Adrenal gland (tissue), 12 donors: ENCODE results near the gene PHF20. TPM values are rescaled to one million over a fixed set of nuclear protein-coding genes. Genes with fewer than 3 reads are reported as not detected.

ENCODE experiments used
- DNase-seq, 7 donors: peaks; one replicate each; pipeline ENCODE4 v3.0.0-alpha.2; 2019 to 2020
- H3K27ac ChIP-seq, 5 donors: fragments of 200-600 bp; sonication (generic) in 4 of 5; 1 replicate in 3 of 5; 2 replicates in 2 of 5; pipeline versions ENCODE4 v1.5.1 to v1.8.0; 2016 to 2020; ENCODE audit warnings: mild to moderate bottlenecking in 1 of 5
- H3K27me3 ChIP-seq: fragments of 200-600 bp; 2 replicates; pipeline ENCODE4 v1.8.0; 2021
- H3K36me3 ChIP-seq, 2 donors: fragments of 200-600 bp; replicated peaks in 1 of 2; 1 replicate in 1 of 2; 2 replicates in 1 of 2; pipeline versions ENCODE4 v1.5.1 to v1.8.0; 2018 to 2022
- H3K4me1 ChIP-seq, 2 donors: fragments of 200-600 bp; replicated peaks in 1 of 2; 1 replicate in 1 of 2; 2 replicates in 1 of 2; pipeline versions ENCODE4 v1.5.1 to v1.8.0; 2018 to 2021
- H3K4me3 ChIP-seq, 4 donors: fragments of 200-600 bp; sonication (generic) in 3 of 4; one replicate each; pipeline ENCODE4 v1.5.1; 2016 to 2018
- H3K9me3 ChIP-seq, 3 donors: fragments of 200-600 bp; sonication (generic) in 1 of 3; replicated peaks in 1 of 3; 1 replicate in 2 of 3; 2 replicates in 1 of 3; pipeline versions ENCODE4 v1.5.1 to v1.8.0; 2016 to 2021
- CTCF ChIP-seq, 6 experiments: fragments of 450-650 bp in 4 of 6; fragments of 200-600 bp in 2 of 6; sonication (generic) in 1 of 6; IDR thresholded peaks; 1 replicate in 5 of 6; 2 replicates in 1 of 6; pipeline versions ENCODE4 v1.5.1 to v1.8.0; 2016 to 2021; ENCODE audit warnings: antibody characterized with exemption in 6 of 6, mild to moderate bottlenecking in 2 of 6, moderate library complexity in 1 of 6
- POLR2A ChIP-seq, 2 donors: fragments of 450-650 bp; IDR thresholded peaks; one replicate each; pipeline ENCODE4 v1.6.1; 2017; ENCODE audit warnings: antibody characterized with exemption in 2 of 2, mild to moderate bottlenecking in 2 of 2, moderate library complexity in 1 of 2
- WGBS, 4 donors: extraction: QIAGEN DNeasy Blood & Tissue Kit in 2 of 4; methylation state at CpG; one replicate each; pipeline versions ENCODE4 v1.1.5 to v1.1.7; 2013 to 2017; 5-methylcytosine and 5-hydroxymethylcytosine counted together
- intact Hi-C, 2 donors: fragments of 100-400 bp; cut with DNase I; formaldehyde crosslinking; loops; one replicate each; pipeline versions ENCODE4 v1.14.1 to v1.15.0; 2022 to 2023
- polyA plus RNA-seq, 3 donors: library from polyadenylated mRNA; stranded (reverse); fragments of 200-250 nt in 2 of 3; fragments of 350-450 nt in 1 of 3; fragmentation: Illumina TruSeq in 1 of 3; extraction: RNeasy Lipid Tissue Mini Kit (QIAGEN cat#74804) in 1 of 3; gene quantifications; one replicate each; pipeline ENCODE4 v1.2.3, GENCODE V29; 2013 to 2014
- total RNA-seq, 9 donors: library from RNA; depleted of rRNA in 4 of 9; stranded (reverse); fragments of >200 nt in 4 of 9; fragments of 120-200 nt in 1 of 9; fragmentation: NEBNext Ultra II Directional in 1 of 9; extraction: Animal tissue kit (Norgen Biotek cat#: 25700) in 1 of 9; gene quantifications; one replicate each; pipeline versions ENCODE4 v1.1.0 to v1.2.4, GENCODE V29; 2013 to 2023
- donor health status: healthy with polysubstance abuse.
- donor health status: Bipolar disorder and iron deficiency.
- donor health status: DM: yes; HTN: yes; CAD: no.
- donor health status: DM: no; HTN: no; CAD: no.
- donor health status: DM: no; HTN: no; CAD: no.
- donor health status: DM: yes; HTN: yes; CAD: no.

PHF20 gene
- total and polyA plus RNA-seq, 12 donors = 15.0 to 45.1 (median 28.8) TPM

- no peak for DNase-seq
- no peak for TF ChIP-seq CTCF (IDR thresholded peaks at IDR 0.05)
- no peak for TF ChIP-seq POLR2A (IDR thresholded peaks at IDR 0.05)
- H3K4me3 ChIP-seq = no peak overlapping the region
- no peaks in the 10 kb centered on the region for H3K27me3 ChIP-seq
- no peaks in the 10 kb centered on the region for H3K9me3 ChIP-seq
- H3K36me3 ChIP-seq = no peaks in the 10 kb centered on the region
- 57 to 100% (median 76%) methylated on average over 1 of the region's 1 CpG for WGBS, 4 donors
- H3K27ac ChIP-seq = no peak overlapping the region
- intact Hi-C loops = no loop called here
- H3K4me1 ChIP-seq = no peaks in the 10 kb centered on the region
Observed at GRCh38 chr20:35968930-35969329, 197.1 kb downstream of the PHF20 start.

GRCh38 chr20:35971981-35972380, 200.2 kb downstream of the PHF20 start:
- intact Hi-C loops = no loop called here
- Histone ChIP-seq H3K9me3 (no peaks in the 10 kb centered on the region), H3K4me1 (no peaks in the 10 kb centered on the region), H3K4me3 (no peak overlapping the region), H3K27me3 (no peaks in the 10 kb centered on the region), H3K36me3 (no peaks in the 10 kb centered on the region), H3K27ac (no peak overlapping the region)
- 93 to 96% (median 94%) methylated on average over 2 of the region's 2 CpGs for WGBS, 4 donors
- DNase-seq = no peak
- TF ChIP-seq POLR2A (IDR thresholded peaks at IDR 0.05) = no peak
- no peak for TF ChIP-seq CTCF (IDR thresholded peaks at IDR 0.05)

GRCh38 chr20:35972462-35972861, 200.6 kb downstream of the PHF20 start:
- Histone ChIP-seq H3K4me1 (no peaks in the 10 kb centered on the region), H3K4me3 (no peak overlapping the region), H3K9me3 (no peaks in the 10 kb centered on the region), H3K36me3 (no peaks in the 10 kb centered on the region), H3K27me3 (no peaks in the 10 kb centered on the region), H3K27ac (no peak overlapping the region)
- intact Hi-C loops = no loop called here
- no peak for TF ChIP-seq POLR2A (IDR thresholded peaks at IDR 0.05)
- 80 to 100% (median 93%) methylated on average over 4 of the region's 4 CpGs for WGBS, 4 donors
- DNase-seq = peak in 1 of 7 donors; percentile 63

GRCh38 chr20:35974256-35974655, 202.4 kb downstream of the PHF20 start:
- Histone ChIP-seq H3K9me3 (no peaks in the 10 kb centered on the region), H3K36me3 (no peaks in the 10 kb centered on the region), H3K27ac (no peak overlapping the region), H3K4me3 (no peak overlapping the region), H3K27me3 (no peaks in the 10 kb centered on the region), H3K4me1 (no peaks in the 10 kb centered on the region)
- WGBS, 4 donors = 80 to 81% (median 81%) methylated on average over 4 of the region's 4 CpGs
- no peak for TF ChIP-seq CTCF (IDR thresholded peaks at IDR 0.05)
- no peak for TF ChIP-seq POLR2A (IDR thresholded peaks at IDR 0.05)
- intact Hi-C loops = no loop called here
- DNase-seq = no peak

GRCh38 chr20:35975576-35976373, 204.0 kb downstream of the PHF20 start:
- H3K9me3 ChIP-seq = no peaks in the 10 kb centered on the region
- WGBS, 4 donors = 67 to 76% (median 70%) methylated on average over 6 to 9 of the region's 9 CpGs

More at GRCh38 chr20:35975576-35976373, 204.0 kb downstream of the PHF20 start:
- intact Hi-C loops = no loop called here
- Histone ChIP-seq H3K4me3 (no peak overlapping the region), H3K27ac (no peak overlapping the region), H3K27me3 (no peaks in the 10 kb centered on the region), H3K4me1 (no peaks in the 10 kb centered on the region), H3K36me3 (no peaks in the 10 kb centered on the region)
- no peak for TF ChIP-seq POLR2A (IDR thresholded peaks at IDR 0.05)
- no peak for TF ChIP-seq CTCF (IDR thresholded peaks at IDR 0.05)
- no peak for DNase-seq
